ENCODE results near the gene DACH1. TPM values are rescaled to one million over a fixed set of nuclear protein-coding genes. Genes with fewer than 3 reads are reported as not detected.
"Not testable (repeated sequence)": the region's sequence is repeated elsewhere in the genome, so short reads cannot be mapped to it uniquely, and the experiment has no call there.

The DACH1 gene
- total and polyA plus RNA-seq, 3 experiments from 2014 or later: not detected

GRCh38 chr13:71854401-71854800 is 12.6 kb downstream of the DACH1 start:
- CTCF ChIA-PET: no interaction called here

GRCh38 chr13:71853725-71854124 is 13.3 kb downstream of the DACH1 start:
- no peaks in the 10 kb centered on the region for H3K4me1 Mint-ChIP-seq
- ChIA-PET POLR2A (no interaction called here), CTCF (no interaction called here)
- H3K4me3 Mint-ChIP-seq: no peak overlapping the region
- H3K27ac ChIP-seq (ENCODE audit: low read depth, low read length): no peak overlapping the region
- no peaks in the 10 kb centered on the region for H3K36me3 Mint-ChIP-seq
- H3K4me3 ChIP-seq (ENCODE audit: low read length): no peak overlapping the region
- no peaks in the 10 kb centered on the region for H3K4me1 ChIP-seq (ENCODE audit: insufficient read depth, low read length)
- no peaks in the 10 kb centered on the region for H3K27me3 Mint-ChIP-seq
- DNase-seq: no peak
- H3K9me3 Mint-ChIP-seq: peaks cover 0 to 13% (median 2%) of the 10 kb centered on the region in 5 donors
- no peak overlapping the region for H3K27ac Mint-ChIP-seq
- no peaks in the 10 kb centered on the region for H3K27me3 ChIP-seq (ENCODE audit: insufficient read depth, low read length, poor library complexity, severe bottlenecking)
- H3K36me3 ChIP-seq (ENCODE audit: insufficient read depth, low read length): no peaks in the 10 kb centered on the region
- H3K9me3 ChIP-seq (ENCODE audit: low read length): no peaks in the 10 kb centered on the region

More at GRCh38 chr13:71854401-71854800, 12.6 kb downstream of the DACH1 start:
- POLR2A ChIA-PET: no interaction called here
- no peaks in the 10 kb centered on the region for H3K4me1 Mint-ChIP-seq
- no peak overlapping the region for H3K27ac ChIP-seq (ENCODE audit: low read depth, low read length)
- no peaks in the 10 kb centered on the region for H3K4me1 ChIP-seq (ENCODE audit: insufficient read depth, low read length)
- H3K36me3 Mint-ChIP-seq: no peaks in the 10 kb centered on the region
- H3K27ac Mint-ChIP-seq: no peak overlapping the region
- no peak overlapping the region for H3K4me3 ChIP-seq (ENCODE audit: low read length)
- no peak for DNase-seq
- no peaks in the 10 kb centered on the region for H3K9me3 ChIP-seq (ENCODE audit: low read length)
- no peak overlapping the region for H3K4me3 Mint-ChIP-seq
- H3K9me3 Mint-ChIP-seq: peaks cover 0 to 12% (median 2%) of the 10 kb centered on the region in 5 donors
- H3K27me3 Mint-ChIP-seq: no peaks in the 10 kb centered on the region
- H3K27me3 ChIP-seq (ENCODE audit: insufficient read depth, low read length, poor library complexity, severe bottlenecking): no peaks in the 10 kb centered on the region
- H3K36me3 ChIP-seq (ENCODE audit: insufficient read depth, low read length): no peaks in the 10 kb centered on the region

- POLR2A ChIA-PET: no interaction called here
- Mint-ChIP-seq H3K36me3 (no peaks in the 10 kb centered on the region), H3K4me3 (no peak overlapping the region), H3K27ac (no peak overlapping the region), H3K4me1 (no peaks in the 10 kb centered on the region), H3K27me3 (no peaks in the 10 kb centered on the region), H3K9me3 (peaks cover 0 to 12% (median 2%) of the 10 kb centered on the region in 5 donors)
- H3K27me3 ChIP-seq (ENCODE audit: insufficient read depth, low read length, poor library complexity, severe bottlenecking): no peaks in the 10 kb centered on the region
- CTCF ChIA-PET: no interaction called here
- H3K36me3 ChIP-seq (ENCODE audit: insufficient read depth, low read length): no peaks in the 10 kb centered on the region
- H3K9me3 ChIP-seq (ENCODE audit: low read length): no peaks in the 10 kb centered on the region
- DNase-seq: no peak
- no peak overlapping the region for H3K27ac ChIP-seq (ENCODE audit: low read depth, low read length)
- no peaks in the 10 kb centered on the region for H3K4me1 ChIP-seq (ENCODE audit: insufficient read depth, low read length)
- no peak overlapping the region for H3K4me3 ChIP-seq (ENCODE audit: low read length)
These were observed 14.3 kb downstream of the DACH1 start for GRCh38 chr13:71852736-71853135.

GRCh38 chr13:71851498-71852409 is 15.2 kb downstream of the DACH1 start:
- H3K4me3 ChIP-seq (ENCODE audit: low read length): no peak overlapping the region
- Mint-ChIP-seq H3K27ac (no peak overlapping the region), H3K27me3 (no peaks in the 10 kb centered on the region)

GRCh38 chr13:71842003-71842402 is 25.0 kb downstream of the DACH1 start:
- no peak for DNase-seq
- no peak overlapping the region for H3K27ac Mint-ChIP-seq
- peaks cover 0 to 1% of the 10 kb centered on the region in 2 donors for H3K27me3 Mint-ChIP-seq
- H3K27ac ChIP-seq (ENCODE audit: low read depth, low read length): no peak overlapping the region
- ChIA-PET CTCF (no interaction called here), POLR2A (no interaction called here)
- peaks cover 0 to 18% (median 5%) of the 10 kb centered on the region in 5 donors for H3K9me3 Mint-ChIP-seq
- no peak overlapping the region for H3K4me3 ChIP-seq (ENCODE audit: low read length)
- no peaks in the 10 kb centered on the region for H3K4me1 ChIP-seq (ENCODE audit: insufficient read depth, low read length)
- H3K36me3 ChIP-seq (ENCODE audit: insufficient read depth, low read length): no peaks in the 10 kb centered on the region
- no peaks in the 10 kb centered on the region for H3K9me3 ChIP-seq (ENCODE audit: low read length)
- no peaks in the 10 kb centered on the region for H3K36me3 Mint-ChIP-seq
- no peaks in the 10 kb centered on the region for H3K4me1 Mint-ChIP-seq
- no peaks in the 10 kb centered on the region for H3K27me3 ChIP-seq (ENCODE audit: insufficient read depth, low read length, poor library complexity, severe bottlenecking)
- H3K4me3 Mint-ChIP-seq: no peak overlapping the region

More at GRCh38 chr13:71851498-71852409, 15.2 kb downstream of the DACH1 start:
- Histone ChIP-seq H3K27ac (ENCODE audit: low read depth, low read length) (no peak overlapping the region), H3K27me3 (ENCODE audit: insufficient read depth, low read length, poor library complexity, severe bottlenecking) (no peaks in the 10 kb centered on the region), H3K36me3 (ENCODE audit: insufficient read depth, low read length) (no peaks in the 10 kb centered on the region), H3K4me1 (ENCODE audit: insufficient read depth, low read length) (no peaks in the 10 kb centered on the region), H3K9me3 (ENCODE audit: low read length) (no peaks in the 10 kb centered on the region)
- Mint-ChIP-seq H3K4me3 (no peak overlapping the region), H3K36me3 (no peaks in the 10 kb centered on the region), H3K9me3 (peaks cover 0 to 14% (median 2%) of the 10 kb centered on the region in 5 donors), H3K4me1 (no peaks in the 10 kb centered on the region)
- POLR2A ChIA-PET: no interaction called here
- CTCF ChIA-PET: no interaction called here
- DNase-seq: no peak

GRCh38 chr13:71838842-71839241 is 28.2 kb downstream of the DACH1 start:
- no peaks in the 10 kb centered on the region for H3K36me3 ChIP-seq (ENCODE audit: insufficient read depth, low read length)
- Mint-ChIP-seq H3K27me3 (peaks cover 0 to 1% of the 10 kb centered on the region in 2 donors), H3K36me3 (no peaks in the 10 kb centered on the region), H3K9me3 (peaks cover 0 to 27% (median 7%) of the 10 kb centered on the region in 5 donors), H3K4me1 (no peaks in the 10 kb centered on the region), H3K4me3 (no peak overlapping the region), H3K27ac (peak overlapping the region in 1 of 8 donors; percentile 19)
- POLR2A ChIA-PET: no interaction called here
- H3K27me3 ChIP-seq (ENCODE audit: insufficient read depth, low read length, poor library complexity, severe bottlenecking): no peaks in the 10 kb centered on the region
- DNase-seq: no peak
- no peaks in the 10 kb centered on the region for H3K4me1 ChIP-seq (ENCODE audit: insufficient read depth, low read length)
- no peaks in the 10 kb centered on the region for H3K9me3 ChIP-seq (ENCODE audit: low read length)
- H3K27ac ChIP-seq (ENCODE audit: low read depth, low read length): no peak overlapping the region
- CTCF ChIA-PET: no interaction called here
- H3K4me3 ChIP-seq (ENCODE audit: low read length): no peak overlapping the region

- H3K4me1 Mint-ChIP-seq; H3K27ac ChIP-seq (ENCODE audit: low read depth, low read length); H3K27ac Mint-ChIP-seq; H3K36me3 ChIP-seq (ENCODE audit: insufficient read depth, low read length); POLR2A ChIA-PET; H3K27me3 Mint-ChIP-seq; H3K9me3 ChIP-seq (ENCODE audit: low read length); H3K36me3 Mint-ChIP-seq; H3K4me3 Mint-ChIP-seq; H3K4me1 ChIP-seq (ENCODE audit: insufficient read depth, low read length); H3K27me3 ChIP-seq (ENCODE audit: insufficient read depth, low read length, poor library complexity, severe bottlenecking); DNase-seq; CTCF ChIA-PET; H3K4me3 ChIP-seq (ENCODE audit: low read length): not testable (repeated sequence)
- peaks cover 0 to 27% (median 6%) of the 10 kb centered on the region in 5 donors for H3K9me3 Mint-ChIP-seq
These were observed 29.4 kb downstream of the DACH1 start for GRCh38 chr13:71837582-71837981.

- DNase-seq: no peak
- no peaks in the 10 kb centered on the region for H3K4me1 ChIP-seq (ENCODE audit: insufficient read depth, low read length)
- H3K9me3 ChIP-seq (ENCODE audit: low read length): no peaks in the 10 kb centered on the region
- H3K27me3 Mint-ChIP-seq: no peaks in the 10 kb centered on the region
- POLR2A ChIA-PET: no interaction called here
- no peaks in the 10 kb centered on the region for H3K36me3 ChIP-seq (ENCODE audit: insufficient read depth, low read length)
- H3K27ac Mint-ChIP-seq: no peak overlapping the region
- no peaks in the 10 kb centered on the region for H3K36me3 Mint-ChIP-seq
- CTCF ChIA-PET: no interaction called here
- no peak overlapping the region for H3K4me3 ChIP-seq (ENCODE audit: low read length)
- H3K4me3 Mint-ChIP-seq: no peak overlapping the region
- H3K27ac ChIP-seq (ENCODE audit: low read depth, low read length): no peak overlapping the region
- no peaks in the 10 kb centered on the region for H3K4me1 Mint-ChIP-seq
- H3K27me3 ChIP-seq (ENCODE audit: insufficient read depth, low read length, poor library complexity, severe bottlenecking): no peaks in the 10 kb centered on the region
- peaks cover 0 to 16% (median 5%) of the 10 kb centered on the region in 5 donors for H3K9me3 Mint-ChIP-seq
These were observed 35.3 kb downstream of the DACH1 start for GRCh38 chr13:71831716-71832115.

All from CD8-positive, alpha-beta memory T cell (primary cell).